ENCODE measurements around the gene CENPF.

CENPF gene

DNA sequence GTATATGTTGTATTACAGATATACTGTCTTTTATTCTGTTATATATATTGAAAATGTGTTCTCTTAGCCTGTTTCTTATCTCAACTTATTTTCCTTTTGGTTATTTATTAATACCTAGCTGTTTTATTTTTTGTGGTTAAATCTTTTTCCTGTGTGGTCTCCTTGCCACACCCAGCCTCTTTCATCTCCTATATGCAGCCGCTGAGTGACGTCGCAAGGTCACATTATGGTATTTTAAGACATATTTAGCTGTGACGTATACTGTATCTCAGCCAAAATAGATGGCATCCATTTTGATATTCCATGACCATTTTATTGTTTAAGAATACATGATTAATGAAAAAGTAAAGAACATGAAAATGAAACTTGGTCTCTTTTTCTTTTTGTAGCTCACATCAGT lies 29.1 kb downstream of the CENPF start:
- TF ChIP-seq, protein P1, sequence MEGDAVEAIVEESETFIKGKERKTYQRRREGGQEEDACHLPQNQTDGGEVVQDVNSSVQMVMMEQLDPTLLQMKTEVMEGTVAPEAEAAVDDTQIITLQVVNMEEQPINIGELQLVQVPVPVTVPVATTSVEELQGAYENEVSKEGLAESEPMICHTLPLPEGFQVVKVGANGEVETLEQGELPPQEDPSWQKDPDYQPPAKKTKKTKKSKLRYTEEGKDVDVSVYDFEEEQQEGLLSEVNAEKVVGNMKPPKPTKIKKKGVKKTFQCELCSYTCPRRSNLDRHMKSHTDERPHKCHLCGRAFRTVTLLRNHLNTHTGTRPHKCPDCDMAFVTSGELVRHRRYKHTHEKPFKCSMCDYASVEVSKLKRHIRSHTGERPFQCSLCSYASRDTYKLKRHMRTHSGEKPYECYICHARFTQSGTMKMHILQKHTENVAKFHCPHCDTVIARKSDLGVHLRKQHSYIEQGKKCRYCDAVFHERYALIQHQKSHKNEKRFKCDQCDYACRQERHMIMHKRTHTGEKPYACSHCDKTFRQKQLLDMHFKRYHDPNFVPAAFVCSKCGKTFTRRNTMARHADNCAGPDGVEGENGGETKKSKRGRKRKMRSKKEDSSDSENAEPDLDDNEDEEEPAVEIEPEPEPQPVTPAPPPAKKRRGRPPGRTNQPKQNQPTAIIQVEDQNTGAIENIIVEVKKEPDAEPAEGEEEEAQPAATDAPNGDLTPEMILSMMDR (IDR thresholded peaks at IDR 0.05; ENCODE audit: unreplicated experiment in 3 of 3) = no peak
- Mint-ChIP-seq H3K36me3 (ENCODE audit: low read depth) (peaks cover 54% of the 10 kb centered on the region), H3K4me1 (no peaks in the 10 kb centered on the region), H3K27ac (no peak overlapping the region), H3K9me3 (no peaks in the 10 kb centered on the region), H3K27me3 (ENCODE audit: low read depth) (no peaks in the 10 kb centered on the region), H3K4me3 (no peak overlapping the region)

DNA sequence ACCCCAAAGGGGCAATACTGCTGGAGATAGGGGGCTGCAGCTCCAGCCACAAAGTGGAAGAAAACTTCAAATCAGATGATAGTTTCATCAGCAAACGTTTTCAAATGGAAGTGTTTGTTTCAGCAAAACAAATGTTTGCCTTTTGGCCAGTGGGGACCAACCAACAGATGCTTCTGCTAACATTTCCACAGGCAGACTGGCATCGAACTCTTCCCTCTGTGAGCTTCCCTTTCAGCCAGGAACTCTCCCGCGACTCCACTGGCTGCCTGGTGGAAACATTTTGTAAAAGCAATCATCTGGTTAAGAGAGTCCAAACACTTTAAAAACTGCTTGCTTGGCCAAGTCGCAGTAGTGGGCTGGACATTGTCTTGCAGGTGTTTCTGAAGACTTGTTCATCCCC lies 30.7 kb downstream of the CENPF start:
- Mint-ChIP-seq H3K27ac (no peak overlapping the region), H3K36me3 (ENCODE audit: low read depth) (peaks cover 62% of the 10 kb centered on the region), H3K27me3 (ENCODE audit: low read depth) (no peaks in the 10 kb centered on the region)

DNA sequence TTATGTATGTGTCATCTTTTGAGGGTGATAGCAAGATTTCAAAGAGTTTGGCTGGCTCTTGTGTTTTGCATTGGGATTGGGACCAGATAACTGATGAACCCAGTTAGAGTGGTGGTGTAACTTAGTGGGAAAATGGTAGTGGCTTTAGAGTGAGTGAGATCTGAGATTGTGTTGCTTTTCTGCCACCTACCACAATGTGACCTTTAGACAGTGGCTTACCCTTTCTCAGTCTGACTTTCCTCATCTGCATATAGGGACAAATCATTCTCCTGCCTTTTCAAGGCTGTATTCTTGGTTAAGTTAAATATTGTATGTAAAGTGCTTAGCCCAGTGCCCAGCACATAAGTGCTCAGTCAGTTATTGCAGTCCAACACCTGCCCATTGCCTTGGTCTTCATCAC lies 31.3 kb downstream of the CENPF start:
- peaks cover 63% of the 10 kb centered on the region for H3K36me3 Mint-ChIP-seq (ENCODE audit: low read depth)
- no peaks in the 10 kb centered on the region for H3K9me3 Mint-ChIP-seq
- no peaks in the 10 kb centered on the region for H3K27me3 Mint-ChIP-seq (ENCODE audit: low read depth)
- TF ChIP-seq, protein P1 (IDR thresholded peaks at IDR 0.05; ENCODE audit: unreplicated experiment in 3 of 3) = no peak
- H3K27ac Mint-ChIP-seq = no peak overlapping the region
- no peaks in the 10 kb centered on the region for H3K4me1 Mint-ChIP-seq
- H3K4me3 Mint-ChIP-seq = no peak overlapping the region

More for the DNA sequence above, 30.7 kb downstream of the CENPF start:
- H3K9me3 Mint-ChIP-seq = no peaks in the 10 kb centered on the region
- no peak overlapping the region for H3K4me3 Mint-ChIP-seq
- no peaks in the 10 kb centered on the region for H3K4me1 Mint-ChIP-seq
- TF ChIP-seq, protein P1 (IDR thresholded peaks at IDR 0.05; ENCODE audit: unreplicated experiment in 3 of 3) = no peak

DNA sequence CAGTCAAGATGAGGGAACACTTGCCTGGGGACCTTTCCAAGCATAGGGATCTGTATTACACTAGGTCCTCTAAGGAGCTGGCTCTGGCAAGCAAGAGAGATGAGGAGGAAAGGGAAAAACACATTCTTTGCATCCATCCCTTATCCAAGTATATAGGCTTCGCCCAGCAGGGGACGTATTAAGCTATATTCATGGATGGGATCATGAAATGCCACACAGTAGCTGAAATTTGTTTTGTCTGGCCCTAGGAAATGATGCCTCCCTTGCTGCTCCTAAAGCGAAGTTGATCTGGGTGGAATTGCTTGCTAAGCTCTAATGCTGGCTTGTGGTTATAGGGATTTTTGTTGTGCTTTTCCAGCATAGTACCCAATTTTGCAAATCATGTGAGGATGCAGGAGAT lies 32.1 kb downstream of the CENPF start:
- Mint-ChIP-seq H3K27ac (no peak overlapping the region), H3K36me3 (ENCODE audit: low read depth) (peaks cover 57% of the 10 kb centered on the region)
- TF ChIP-seq, protein P1 (IDR thresholded peaks at IDR 0.05; ENCODE audit: unreplicated experiment in 3 of 3) = no peak

DNA sequence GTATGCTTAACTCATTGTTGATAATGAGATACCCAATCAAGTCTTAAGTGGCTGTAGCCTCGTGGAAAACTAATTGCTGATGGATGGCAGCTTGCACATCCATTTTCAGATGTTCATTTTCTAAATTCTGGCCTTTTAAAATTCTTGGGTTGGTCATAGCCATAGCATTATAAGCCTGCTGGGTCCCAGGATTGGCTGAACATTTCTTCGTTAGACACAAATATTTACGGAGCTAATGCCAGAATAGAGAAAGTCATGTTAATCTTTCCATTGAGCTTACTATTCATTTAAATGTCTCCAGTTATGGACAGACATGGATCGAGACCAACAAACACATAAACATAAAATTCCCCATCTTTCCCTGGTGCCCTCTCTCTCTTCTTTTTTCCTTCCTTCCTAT lies 32.5 kb downstream of the CENPF start:
- Mint-ChIP-seq H3K4me3 (no peak overlapping the region), H3K9me3 (no peaks in the 10 kb centered on the region), H3K4me1 (no peaks in the 10 kb centered on the region), H3K27ac (no peak overlapping the region), H3K27me3 (ENCODE audit: low read depth) (no peaks in the 10 kb centered on the region), H3K36me3 (ENCODE audit: low read depth) (peaks cover 53% of the 10 kb centered on the region)
- TF ChIP-seq, protein P1 (IDR thresholded peaks at IDR 0.05; ENCODE audit: unreplicated experiment in 3 of 3) = no peak

More for the DNA sequence above, 32.1 kb downstream of the CENPF start:
- no peaks in the 10 kb centered on the region for H3K9me3 Mint-ChIP-seq
- no peak overlapping the region for H3K4me3 Mint-ChIP-seq
- no peaks in the 10 kb centered on the region for H3K27me3 Mint-ChIP-seq (ENCODE audit: low read depth)
- H3K4me1 Mint-ChIP-seq = no peaks in the 10 kb centered on the region

DNA sequence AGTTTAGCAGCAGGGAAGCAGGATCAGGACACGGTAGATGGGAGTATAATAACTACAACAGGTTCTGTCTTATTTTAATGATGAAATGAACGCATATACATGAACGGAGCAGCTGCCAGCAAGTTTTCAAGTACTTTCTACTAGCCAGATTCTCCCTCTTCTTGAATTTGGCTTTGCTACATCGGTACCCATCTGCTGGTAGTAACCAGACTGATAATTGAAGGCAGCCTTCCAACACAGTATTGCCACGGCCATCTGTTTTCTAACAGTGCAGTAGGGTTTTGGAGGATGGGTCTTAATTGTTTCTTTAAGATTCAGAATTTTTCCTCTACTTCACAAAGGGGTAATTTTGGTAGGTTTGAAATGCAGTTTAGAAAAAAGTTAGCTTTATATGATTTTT lies 33.4 kb downstream of the CENPF start:
- Mint-ChIP-seq H3K9me3 (no peaks in the 10 kb centered on the region), H3K4me3 (no peak overlapping the region), H3K4me1 (no peaks in the 10 kb centered on the region), H3K27me3 (ENCODE audit: low read depth) (no peaks in the 10 kb centered on the region), H3K27ac (no peak overlapping the region), H3K36me3 (ENCODE audit: low read depth) (peaks cover 45% of the 10 kb centered on the region)
- TF ChIP-seq, protein P1 (IDR thresholded peaks at IDR 0.05; ENCODE audit: unreplicated experiment in 3 of 3) = no peak

All from nephron (organoid).